HCT116 (cell line): ENCODE data around the gene KANK4.

Source experiments
- ATF3 ChIP-seq: IDR thresholded peaks from 2 replicates; pipeline ENCODE4 v1.6.1; 2012
- CBX3 ChIP-seq: IDR thresholded peaks from 2 replicates; pipeline ENCODE4 v1.6.1; 2012; ENCODE audit warnings: low read depth
- CTCF ChIP-seq, 3 experiments: fragments of 200-600 bp in 1 of 3; sonication (generic) in 1 of 3; IDR thresholded peaks in 2 of 3; conservative IDR thresholded peaks in 1 of 3; 2 replicates each; pipeline ENCODE4 v1.5.1; 2012 to 2017; ENCODE audit warnings: low read depth in 2 of 3, low read length in 2 of 3, antibody characterized with exemption in 1 of 3, borderline replicate concordance in 1 of 3, control low read depth in 1 of 3, mild to moderate bottlenecking in 1 of 3, mixed read lengths in 1 of 3, mixed run types in 1 of 3, moderate library complexity in 1 of 3; ENCODE audit not compliant: insufficient read depth in 1 of 3
- EGR1 ChIP-seq: IDR thresholded peaks from 2 replicates; pipeline ENCODE4 v1.6.1; 2012; ENCODE audit warnings: low read depth
- EZH2 ChIP-seq: fragments of 200-600 bp; sonication (generic); IDR thresholded peaks from 2 replicates; pipeline ENCODE4 v1.6.1; 2017; ENCODE audit warnings: antibody characterized with exemption, mixed run types
- JUND ChIP-seq: IDR thresholded peaks from 2 replicates; pipeline ENCODE4 v1.6.1; 2012
- MAX ChIP-seq: IDR thresholded peaks from 2 replicates; pipeline ENCODE4 v1.6.1; 2012
- POLR2A ChIP-seq: IDR thresholded peaks from 2 replicates; pipeline ENCODE4 v1.7.0; 2011; ENCODE audit warnings: borderline replicate concordance; ENCODE audit not compliant: insufficient read depth, insufficient read length; ENCODE audit errors: extremely low read depth
- POLR2AphosphoS5 ChIP-seq: IDR thresholded peaks from 2 replicates; pipeline ENCODE4 v1.6.1; 2011; ENCODE audit warnings: mild to moderate bottlenecking, low read depth, low read length, moderate library complexity
- RAD21 ChIP-seq: IDR thresholded peaks from 2 replicates; pipeline ENCODE4 v1.6.1; 2012; ENCODE audit warnings: low read depth, mild to moderate bottlenecking
- REST ChIP-seq: IDR thresholded peaks from 2 replicates; pipeline ENCODE4 v1.6.1; 2012; ENCODE audit warnings: low read depth
- SRF ChIP-seq: IDR thresholded peaks from 2 replicates; pipeline ENCODE4 v1.6.1; 2012; ENCODE audit warnings: low read depth
- TCF7L2 ChIP-seq: IDR thresholded peaks from 2 replicates; pipeline ENCODE4 v1.7.0; 2011; ENCODE audit warnings: borderline replicate concordance, inconsistent platforms; ENCODE audit not compliant: insufficient read depth, insufficient read length; ENCODE audit errors: extremely low read depth
- ZNF274 ChIP-seq: fragments of 200-500 bp; sonication (Bioruptor generic); IDR thresholded peaks from 2 replicates; pipeline ENCODE4 v1.6.1; 2014; ENCODE audit warnings: mild to moderate bottlenecking, low read depth, low read length, inconsistent platforms

GRCh38 chr1:62325081-62325480, 5.8 kb upstream of the KANK4 start:
- TF ChIP-seq POLR2AphosphoS5 (no peak), CTCF (IDR thresholded peaks at IDR 0.05 in 2 of 3, conservative IDR thresholded peaks at IDR 0.05 in 1 of 3; ENCODE audit: borderline replicate concordance in 1 of 3, insufficient read depth in 1 of 3, low read depth in 2 of 3, low read length in 2 of 3) (no peak), JUND (no peak), REST (no peak), TCF7L2 (no peak), ZNF274 (no peak), EGR1 (no peak), CBX3 (no peak), MAX (no peak), POLR2A (no peak), RAD21 (no peak), EZH2 (no peak), ATF3 (no peak), SRF (no peak)
